Stimulated activated CD8-positive, alpha-beta memory T cell treated with anti-CD3 and anti-CD28 coated beads, Interleukin-2, amount 100 ng/mL, for 1 hour (primary cell): Measurements from ENCODE around the gene ZNF710.

Experiments used
- DNase-seq, 2 donors: peaks; one replicate each; pipeline ENCODE4 v3.0.0-alpha.2; 2020; ENCODE audit warnings: low read depth in 2 of 2

ZNF710 gene

DNA sequence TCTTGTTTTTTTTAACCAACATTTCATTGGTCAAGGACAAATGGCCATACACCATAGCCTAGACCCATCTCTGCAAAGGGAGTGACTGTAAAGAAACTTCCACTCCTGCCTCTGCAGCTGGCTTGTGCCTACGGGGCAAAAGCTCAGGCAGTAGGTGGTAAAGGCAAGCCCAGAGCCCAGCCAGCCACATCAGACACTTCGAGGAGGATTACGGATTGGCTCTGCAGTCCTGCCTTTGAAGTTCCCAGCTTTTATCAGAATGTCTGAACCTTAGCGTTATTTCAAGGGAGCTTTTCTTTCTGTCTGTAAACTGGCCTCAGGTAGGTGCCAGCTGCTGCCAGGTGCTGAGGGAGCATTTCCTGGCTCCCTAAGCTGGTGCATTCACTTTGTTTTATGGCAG, 15.6 kb downstream of the ZNF710 start:
- no peak for DNase-seq

DNA sequence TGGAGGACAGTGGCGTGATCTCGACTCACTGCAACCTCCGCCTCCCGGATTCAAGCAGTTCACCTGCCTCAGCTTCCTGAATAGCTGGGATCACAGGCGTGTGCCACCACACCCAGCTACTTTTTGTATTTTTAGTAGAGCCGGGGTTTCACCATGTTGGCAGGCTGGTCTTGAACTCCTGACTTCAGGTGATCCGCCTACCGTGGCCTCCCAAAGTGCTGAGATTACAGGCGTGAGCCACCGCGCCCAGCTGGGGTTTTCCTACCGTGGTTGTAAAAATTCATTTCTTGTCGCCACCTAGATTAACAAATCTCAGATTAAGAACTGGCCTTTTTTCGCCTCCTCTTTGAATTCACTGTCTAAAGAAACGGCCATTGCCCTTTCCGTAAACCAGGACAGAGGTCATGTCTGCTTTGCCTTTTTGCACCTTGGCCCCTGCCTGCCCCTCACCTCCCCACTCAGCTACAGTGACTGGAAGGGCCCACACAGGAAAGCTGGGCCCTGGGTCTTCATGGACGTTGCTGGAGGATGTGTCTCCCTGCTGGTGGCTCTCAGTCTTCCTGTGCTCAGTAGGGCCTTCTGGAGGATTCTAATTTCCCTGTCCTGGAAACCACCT, 17.2 kb downstream of the ZNF710 start:
- no peak for DNase-seq

DNA sequence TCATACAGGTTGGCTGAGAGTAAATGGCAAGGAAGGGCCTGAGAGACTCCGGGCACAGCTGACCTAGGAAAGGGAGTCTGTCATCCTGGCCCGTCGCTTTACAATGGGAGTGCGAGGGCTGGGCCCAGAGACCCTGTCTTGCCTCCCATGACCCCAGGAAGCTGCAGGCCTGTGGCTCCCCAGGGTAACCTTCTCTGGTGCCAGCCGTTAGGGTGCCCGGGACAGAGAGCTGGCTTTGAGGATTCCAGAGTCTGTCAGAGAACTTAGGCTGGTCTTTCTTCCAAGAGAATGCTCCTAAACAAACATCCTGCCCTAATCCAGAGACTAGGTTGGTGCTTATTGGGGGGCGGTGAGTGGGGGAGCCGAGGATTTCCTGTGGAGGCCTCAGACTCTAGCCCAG, 18.5 kb downstream of the ZNF710 start:
- no peak for DNase-seq

DNA sequence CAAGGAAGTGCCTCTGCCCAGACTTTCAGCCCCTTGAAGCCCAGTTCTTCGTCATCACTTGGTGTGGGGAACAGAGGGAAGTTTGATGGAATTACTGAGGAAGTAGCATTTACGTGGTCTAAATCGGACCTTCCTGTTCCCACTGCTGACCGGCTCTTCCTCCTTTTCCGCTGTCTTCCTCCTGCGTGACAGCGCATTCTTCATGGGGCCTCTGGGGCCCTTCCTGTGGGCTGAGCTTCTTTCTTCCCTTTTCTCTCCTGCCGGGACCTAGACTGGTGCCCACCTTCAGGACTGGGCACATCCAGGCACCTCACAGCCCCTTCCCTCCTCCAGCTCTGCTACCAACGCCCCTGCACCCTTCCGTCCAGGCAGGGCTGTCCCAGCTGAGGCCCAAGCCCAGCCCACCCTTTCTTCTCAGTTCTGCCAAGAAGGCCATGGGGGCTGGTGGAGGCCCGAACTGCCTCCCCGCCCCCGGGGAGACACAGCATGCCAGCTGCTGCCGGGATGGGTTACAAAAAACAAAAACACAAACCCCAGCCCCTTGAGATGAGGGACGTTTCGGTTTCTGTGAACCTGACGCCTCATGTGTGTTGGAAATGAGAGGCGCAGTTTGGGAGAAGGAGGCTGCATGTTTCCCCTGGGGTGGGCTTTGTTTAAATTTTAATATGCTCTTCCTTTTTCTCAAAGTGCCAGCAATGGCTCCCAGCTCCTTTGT, 19.1 kb downstream of the ZNF710 start:
- no peak for DNase-seq

DNA sequence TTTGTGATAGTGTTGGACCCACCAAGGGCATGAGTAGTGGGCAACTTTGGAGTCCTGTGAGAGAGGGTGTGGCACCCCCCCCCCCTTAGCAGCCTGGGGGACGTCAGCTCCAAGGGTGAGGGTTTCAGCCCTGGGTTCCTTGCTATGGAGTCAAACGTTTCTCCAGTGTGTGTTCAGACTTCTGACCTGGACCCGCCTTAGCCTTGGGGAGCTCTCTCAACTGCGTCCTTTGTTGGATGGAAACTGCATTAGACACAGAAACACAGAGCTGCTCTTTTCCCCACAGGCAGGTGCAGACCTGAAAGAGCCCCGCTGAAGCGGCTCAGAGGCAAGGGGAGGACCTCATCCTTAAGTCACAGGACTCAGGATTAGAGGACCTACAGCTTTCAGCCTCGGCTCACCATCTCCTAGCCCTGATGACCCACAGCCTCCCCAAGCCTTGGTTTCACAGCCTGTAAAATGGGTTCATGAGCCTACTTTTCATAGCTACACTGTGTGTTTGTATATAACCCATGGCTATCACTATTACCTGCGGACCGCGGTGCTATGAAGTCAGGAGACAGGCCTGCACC, 19.9 kb downstream of the ZNF710 start:
- no peak for DNase-seq

DNA sequence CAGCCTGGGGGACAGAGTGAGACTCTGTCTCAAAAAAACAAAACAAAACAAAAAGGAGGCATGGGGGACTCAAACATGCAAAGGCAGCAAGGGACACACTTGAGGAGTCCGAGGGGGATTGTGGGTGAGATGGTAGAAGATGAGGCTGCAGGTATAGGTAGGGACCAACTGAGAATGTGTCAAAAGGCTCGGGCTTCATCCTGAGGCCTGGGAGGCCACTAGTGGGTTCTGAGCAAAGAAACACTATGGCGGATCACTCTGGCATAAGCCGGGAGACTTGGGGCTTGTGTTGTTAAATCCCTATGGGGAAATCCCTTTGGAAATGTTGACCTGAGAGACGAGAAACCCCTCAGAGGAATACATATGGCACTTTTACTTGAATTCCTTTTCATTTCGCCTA, 21.2 kb downstream of the ZNF710 start:
- no peak for DNase-seq

DNA sequence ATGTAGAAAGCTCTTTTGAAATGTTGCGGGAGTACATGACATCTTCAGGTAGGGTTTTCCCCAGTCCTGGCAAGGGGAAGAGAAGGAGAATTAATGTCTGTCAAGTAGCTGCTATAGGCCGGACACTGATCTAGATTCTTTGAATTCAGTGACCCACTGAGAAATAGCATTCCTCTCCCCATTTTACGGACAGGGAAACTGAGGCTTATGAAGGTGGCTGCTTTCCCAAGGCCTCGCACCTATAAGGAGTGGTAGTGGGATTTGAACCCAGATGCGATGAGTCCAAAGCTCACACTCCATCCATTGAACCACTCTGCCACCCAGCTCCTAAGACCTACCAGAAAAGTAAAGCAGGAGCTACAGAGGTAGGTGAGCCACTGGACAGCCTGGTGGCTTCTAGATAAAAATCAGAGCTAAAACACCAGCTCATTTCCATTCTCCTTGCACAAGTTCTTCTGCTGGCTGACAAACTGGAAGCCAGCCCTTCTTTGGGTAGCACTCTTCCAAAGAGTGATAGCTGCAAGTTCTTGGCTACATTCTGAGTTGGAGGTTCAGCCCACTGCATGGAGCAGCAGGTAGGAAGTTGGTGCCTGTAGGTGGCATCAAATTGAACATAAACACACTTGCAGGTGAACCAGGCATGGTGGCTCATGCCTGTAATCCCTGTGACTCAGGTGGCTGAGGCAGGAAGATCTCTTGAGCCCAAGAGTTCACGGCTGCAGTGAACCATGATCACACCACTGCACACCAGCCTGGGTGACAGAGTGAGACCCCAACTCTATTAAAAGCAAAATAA, 22.0 kb downstream of the ZNF710 start:
- no peak for DNase-seq

DNA sequence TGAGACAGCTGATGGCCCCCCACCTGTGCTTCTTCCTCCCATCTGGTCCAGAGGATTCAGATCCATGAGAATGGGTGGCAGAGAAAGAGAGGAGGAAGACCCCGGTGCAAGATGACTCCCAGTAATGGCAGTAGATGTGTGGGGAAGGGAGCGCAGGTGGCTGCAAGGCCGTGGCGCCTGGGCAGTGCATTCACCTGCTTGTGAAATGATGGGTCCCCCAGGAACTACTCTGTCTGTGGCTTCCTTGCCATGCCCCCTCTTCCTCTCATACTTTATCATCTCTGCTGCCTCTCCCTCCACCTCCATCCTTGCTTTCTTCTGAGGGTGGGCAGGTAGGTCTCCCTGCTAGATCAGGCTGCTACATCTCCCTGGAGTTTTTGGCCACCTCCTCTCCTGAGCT, 23.3 kb downstream of the ZNF710 start:
- no peak for DNase-seq

DNA sequence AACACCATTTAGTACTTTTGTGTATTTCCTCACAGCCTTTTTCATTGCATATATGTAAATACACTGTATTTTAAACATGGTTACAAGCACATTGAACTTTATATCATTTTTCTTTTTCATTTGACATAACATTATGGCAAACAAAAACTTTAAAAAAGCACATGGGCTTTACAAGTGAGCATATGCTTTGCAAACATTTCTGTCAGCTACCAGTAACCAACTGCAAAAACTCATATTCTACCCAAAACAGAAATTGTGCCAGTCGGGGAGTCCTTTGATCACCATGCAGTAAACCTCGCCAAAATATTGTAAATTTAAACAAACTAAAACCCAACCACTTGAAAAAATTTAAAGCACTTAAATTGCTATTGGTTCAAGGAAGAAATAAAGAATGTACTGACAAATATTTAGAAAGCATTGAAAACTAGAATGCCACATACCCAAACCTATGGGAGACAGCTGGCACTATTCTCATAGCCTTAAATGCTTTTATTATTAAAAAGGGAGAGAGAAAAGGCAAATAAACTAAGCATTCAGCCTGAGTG, 24.4 kb downstream of the ZNF710 start:
- DNase-seq, result no peak

DNA sequence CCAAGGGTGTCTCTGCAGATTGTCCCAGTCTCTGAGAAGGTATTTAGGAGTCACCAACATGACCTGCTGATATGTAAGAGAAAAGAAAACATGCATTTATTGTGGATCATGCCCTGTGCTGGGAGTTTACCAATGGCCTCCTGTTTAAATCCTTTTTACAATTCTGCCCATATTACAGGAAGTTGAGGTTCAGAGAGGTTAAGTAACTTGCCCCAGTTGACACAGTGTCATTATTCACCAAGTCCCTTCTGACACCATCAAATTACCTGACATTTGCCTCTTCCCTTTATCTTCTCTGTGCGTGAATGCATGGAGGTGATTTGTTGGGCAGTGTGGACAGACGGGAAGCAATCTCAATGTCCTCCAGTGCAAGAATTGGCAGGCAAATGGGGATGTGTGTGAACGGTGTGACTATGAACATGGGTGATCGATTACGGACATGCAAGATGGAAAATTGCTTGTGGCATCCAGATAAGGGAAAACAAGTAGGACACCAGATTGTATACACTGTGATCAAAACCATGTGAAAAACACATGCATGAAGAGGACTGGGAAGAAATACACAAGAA, 27.3 kb downstream of the ZNF710 start:
- DNase-seq, result no peak

DNA sequence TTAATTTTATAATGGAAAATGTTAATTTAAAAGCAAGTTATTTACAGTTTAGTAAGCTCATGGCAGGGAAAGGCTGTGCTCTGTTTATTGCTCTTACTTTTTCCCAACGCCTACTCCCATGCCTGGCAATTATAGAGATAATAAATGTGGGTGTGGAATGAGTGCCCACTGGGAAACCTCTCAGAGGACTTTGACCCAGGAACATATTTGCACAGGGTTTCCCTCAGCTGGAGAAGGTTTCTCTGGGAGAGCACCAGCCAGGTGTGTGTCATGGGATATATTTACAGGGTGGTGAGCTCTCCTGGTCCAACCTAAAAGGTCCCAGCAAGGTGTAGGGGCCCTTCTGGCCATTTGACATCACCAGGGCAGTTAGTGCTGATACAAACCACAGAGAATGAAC, 27.9 kb downstream of the ZNF710 start:
- DNase-seq, result no peak

DNA sequence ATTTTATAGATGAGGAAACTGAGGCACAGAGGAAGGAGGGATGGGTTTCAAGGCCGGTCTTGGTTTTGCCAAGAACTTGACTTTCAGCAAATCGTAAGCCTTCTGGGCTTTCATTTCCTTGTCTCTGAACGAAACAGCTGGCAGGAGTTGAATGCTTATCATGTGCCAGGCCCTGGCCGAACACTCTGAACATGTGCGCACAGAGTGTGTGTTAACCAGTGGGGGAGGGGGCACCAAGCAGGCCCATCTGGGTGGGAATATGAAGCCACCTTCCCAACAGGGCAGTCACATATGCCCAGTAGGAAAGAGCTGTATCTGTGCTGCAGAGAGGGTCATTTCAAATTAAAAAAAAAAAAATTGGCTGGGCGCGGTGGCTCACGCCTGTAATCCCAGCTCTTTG, 29.3 kb downstream of the ZNF710 start:
- DNase-seq, result no peak

DNA sequence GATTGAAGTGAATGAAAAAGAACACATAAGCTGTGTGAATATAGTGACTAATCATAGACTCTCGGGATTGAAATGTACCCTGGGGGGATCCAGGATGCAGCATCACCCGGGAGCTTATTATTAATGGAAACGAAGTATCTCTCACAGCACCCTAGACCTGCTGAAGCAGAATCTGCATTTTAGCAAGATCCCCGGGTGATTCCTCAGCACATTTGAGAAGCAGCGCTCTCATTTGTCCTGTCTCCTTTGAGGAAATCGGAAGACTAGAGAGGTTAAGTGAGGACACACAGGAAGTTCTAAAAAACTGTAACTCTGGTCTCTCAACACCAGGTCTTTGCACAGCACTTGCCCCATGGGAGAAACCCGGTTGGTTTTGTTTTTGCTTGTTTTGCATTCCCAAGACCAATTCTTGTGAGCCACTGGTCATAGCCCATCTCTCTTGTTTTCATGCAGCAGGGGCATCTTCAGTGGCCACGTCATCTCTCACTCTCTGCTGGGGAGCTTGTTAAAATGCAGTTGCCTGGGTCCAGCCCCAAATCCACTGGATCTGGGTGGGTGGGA, 30.2 kb downstream of the ZNF710 start:
- DNase-seq, result no peak

DNA sequence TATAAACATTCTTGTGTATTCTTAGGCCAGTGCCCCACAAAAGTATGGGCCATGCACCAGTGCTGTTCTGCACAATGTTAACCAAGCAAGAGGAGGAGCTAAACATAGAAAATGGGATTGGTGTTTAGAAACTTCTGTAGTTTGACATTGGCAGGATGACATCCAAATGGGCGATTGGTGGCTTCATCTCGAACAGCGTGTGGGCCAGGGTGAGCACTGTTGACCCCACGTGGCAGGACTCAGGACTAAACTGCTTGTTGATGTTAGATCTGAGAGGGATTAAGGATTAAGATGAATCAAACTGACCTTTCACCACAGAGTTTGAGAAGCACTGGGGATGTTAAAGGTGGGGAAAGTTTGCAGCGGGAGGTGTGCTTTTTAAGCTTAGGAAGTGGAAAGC, 31.9 kb downstream of the ZNF710 start:
- DNase-seq, result no peak

DNA sequence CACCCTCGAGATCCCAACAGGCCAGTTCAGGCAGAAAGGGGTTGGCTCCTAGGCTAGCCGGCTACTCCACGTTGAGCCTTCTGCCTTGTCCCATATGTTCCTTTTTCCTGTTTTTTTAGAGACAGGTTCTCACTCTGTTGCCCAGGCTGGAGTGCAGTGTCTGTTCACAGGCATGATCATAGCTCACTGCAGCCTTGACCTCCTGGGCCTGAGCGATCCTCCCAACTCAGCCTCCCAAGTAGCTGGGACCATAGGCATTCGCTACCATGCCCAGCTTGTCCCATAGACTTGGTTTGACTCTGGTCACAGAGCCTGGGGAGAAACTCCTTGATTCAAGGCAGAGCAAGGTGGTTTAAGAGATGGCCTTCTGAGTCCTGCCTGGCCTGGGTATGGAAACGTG, 32.3 kb downstream of the ZNF710 start:
- no peak for DNase-seq

DNA sequence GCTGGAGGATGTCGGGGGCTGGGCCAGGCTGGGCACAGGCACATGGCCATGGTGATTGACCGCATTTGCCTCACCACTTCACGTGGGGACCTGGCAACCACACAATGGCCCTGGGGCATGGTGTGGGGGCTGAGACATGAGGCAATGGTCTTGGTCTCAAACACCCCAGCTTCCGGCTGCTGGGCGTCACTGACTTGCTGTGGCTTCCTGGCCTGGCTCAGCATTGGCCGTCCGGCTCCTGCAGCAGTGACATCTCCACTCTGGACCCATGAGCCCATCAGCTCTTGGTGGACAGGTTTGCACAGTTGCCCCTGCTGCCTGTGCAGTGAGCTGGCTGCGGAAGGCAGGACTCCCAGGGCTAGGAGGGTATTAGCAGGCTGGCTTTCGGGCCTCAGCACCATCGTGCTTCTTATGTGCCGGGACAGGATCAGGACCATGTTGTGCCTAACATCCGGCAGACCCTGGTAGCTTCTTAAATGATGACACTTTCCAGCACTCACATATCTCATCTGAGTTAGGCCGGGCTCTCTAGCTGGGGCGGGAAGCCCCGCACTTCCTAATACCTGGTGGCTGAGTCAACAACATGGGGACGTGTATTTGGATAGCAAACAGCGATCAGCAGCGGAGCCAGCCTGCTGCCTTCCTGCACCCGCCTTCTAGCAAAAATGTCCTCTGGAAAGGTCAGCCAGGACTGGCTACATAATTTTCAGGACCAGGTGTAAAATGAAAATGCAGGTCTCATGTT, 34.1 kb downstream of the ZNF710 start:
- DNase-seq, result no peak

DNA sequence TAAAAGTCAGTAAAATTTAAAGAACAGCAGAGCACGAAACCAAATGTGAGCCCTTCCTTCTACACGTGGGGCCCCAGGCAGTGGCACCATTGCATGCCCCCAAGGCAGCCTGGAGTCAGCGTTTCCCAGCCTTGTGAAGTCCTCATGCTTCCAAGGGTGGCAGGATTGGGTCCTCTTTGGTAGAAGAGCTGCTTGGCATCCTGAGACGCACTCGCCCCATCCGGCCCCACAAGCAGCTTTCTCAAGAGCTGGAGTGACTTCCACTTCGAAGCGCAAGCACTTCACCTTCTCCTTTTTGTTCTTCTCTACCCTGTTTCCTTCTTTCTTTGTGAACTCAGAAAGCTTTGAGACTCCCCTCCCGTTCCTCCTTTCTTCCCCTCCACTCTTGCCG, 34.7 kb downstream of the ZNF710 start:
- DNase-seq, result no peak

DNA sequence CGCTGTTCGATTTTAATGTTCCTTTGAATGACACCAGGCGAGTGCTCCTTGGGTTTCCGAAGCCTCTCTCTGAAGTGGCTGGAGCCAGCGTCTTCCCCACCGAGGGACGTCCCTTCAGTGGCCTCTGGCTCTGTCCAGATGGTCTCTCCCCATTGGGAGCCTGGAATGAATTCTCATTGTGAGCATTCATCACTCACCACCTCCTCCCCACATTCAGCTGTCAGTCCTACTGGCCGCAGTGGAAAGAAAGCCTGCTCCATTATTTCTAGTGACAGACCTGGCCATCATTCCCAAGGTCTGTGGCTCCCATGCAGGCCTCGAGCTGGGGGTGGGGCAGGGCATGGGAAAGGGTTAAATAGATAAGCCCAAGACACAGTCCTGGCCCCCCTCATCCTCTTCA, 35.2 kb downstream of the ZNF710 start:
- DNase-seq, result no peak

DNA sequence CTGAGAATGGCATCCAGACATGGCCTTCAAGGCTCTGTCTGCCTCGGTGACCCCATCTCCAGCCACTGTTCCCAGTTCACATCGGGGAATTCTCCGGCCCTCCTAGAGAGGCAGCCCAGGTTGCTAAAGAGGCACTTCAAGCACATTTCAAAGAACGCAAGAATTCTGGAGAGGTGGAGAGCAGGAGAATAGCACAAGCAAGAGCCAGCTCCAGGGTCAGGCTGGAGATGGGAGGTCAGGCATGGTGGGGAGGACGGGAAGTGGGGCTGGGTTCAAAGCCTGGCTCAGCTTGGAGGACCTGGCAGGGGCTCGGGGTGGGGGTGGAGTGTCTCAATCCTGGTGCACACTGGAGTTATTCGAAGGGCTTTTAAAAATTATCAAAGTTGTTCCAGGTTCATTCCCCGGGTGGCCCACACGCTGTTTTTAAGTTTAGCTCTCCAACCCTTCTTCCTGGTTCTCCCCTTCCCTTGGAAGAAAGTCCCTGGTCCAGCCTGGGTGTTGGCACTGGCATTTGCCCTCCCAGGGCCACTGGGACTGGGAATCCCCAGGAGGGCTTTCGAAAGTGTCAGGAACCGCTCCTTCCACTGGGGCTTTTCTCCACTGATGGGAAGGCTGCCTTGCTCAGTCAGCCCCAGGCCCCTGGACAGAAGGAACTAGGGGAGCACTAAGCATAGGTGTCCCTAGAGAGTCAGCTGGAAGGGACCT, 35.8 kb downstream of the ZNF710 start:
- no peak for DNase-seq

DNA sequence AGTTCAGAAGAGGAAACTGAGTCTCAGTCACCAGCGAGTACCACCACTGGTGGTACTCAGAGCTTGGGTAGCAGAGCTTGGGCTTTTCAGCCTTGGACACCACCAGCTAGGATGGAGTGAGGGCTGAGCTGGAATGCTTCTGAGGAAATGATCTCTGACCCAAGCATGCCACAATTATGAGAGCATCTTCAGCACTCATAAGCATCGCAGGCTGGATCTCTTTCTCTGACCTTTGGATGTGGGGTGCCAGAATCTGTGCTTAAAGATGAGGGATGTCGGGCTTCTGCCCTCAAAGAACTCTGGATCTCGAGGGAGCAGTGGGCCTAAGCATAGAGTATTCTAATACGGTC, 36.4 kb downstream of the ZNF710 start:
- no peak for DNase-seq
